HepG2 (cell line): ENCODE measurements around the gene CCDC6. TPM values are rescaled to one million over a fixed set of nuclear protein-coding genes. Genes with fewer than 3 reads are reported as not detected.

Source experiments
- ATAC-seq: fragments of 200-7000 bp; cut with Tn5 transposase; 3 replicates; pipeline ENCODE4 v1.9.1; 2020; ENCODE audit warnings: mild to moderate bottlenecking, moderate library complexity
- BruUV-seq: library from RNA; stranded (reverse); fragments of 400-500 nt; replicated peaks from 2 replicates; lab custom pipeline; 2021; lab: Mats Ljungman, UMichigan
- CTCF ChIA-PET: fragments of 300-600 bp; formaldehyde crosslinking; extraction: SDS; loops from one replicate; lab custom pipeline; 2021; ENCODE audit warnings: low total read pairs, inconsistent platforms, low intra/inter-chr PET ratio; lab: Yijun Ruan, JAX
- POLR2A ChIA-PET: fragments of 350-600 bp; sonication (Branson Sonifier 250); formaldehyde crosslinking; loops from one replicate; lab custom pipeline; 2020; ENCODE audit warnings: antibody characterized with exemption, inconsistent platforms; lab: Yijun Ruan, JAX
- DNase-seq: peaks from one replicate; pipeline ENCODE4 v3.0.0-alpha.2; 2015; ENCODE audit warnings: low spot score
- FAIRE-seq: peaks from 3 replicates; lab custom pipeline; 2011; peaks lifted over from hg19 to GRCh38; lab: Jason Lieb, UNC
- H2AFZ ChIP-seq: one replicate; pipeline ENCODE4 v1.6.1; 2011; ENCODE audit warnings: low read length, inconsistent platforms
- H3K27ac ChIP-seq: fragments of 300-600 bp; 3 replicates; pipeline ENCODE4 v1.8.0; 2011; ENCODE audit warnings: mixed run types, mild to moderate bottlenecking, mixed read lengths, low read length, inconsistent platforms; ENCODE audit not compliant: insufficient read depth; ENCODE audit errors: extremely low read length
- H3K27me3 ChIP-seq, 2 experiments: fragments of 200-600 bp in 1 of 2; 2 replicates in 1 of 2; 3 replicates in 1 of 2; pipeline versions ENCODE4 v1.6.0 to v1.8.0; 2011; ENCODE audit warnings: low read length in 2 of 2, mild to moderate bottlenecking in 2 of 2, moderate library complexity in 2 of 2, inconsistent platforms in 1 of 2; ENCODE audit not compliant: insufficient read depth in 2 of 2, control insufficient read depth in 1 of 2
- H3K36me3 ChIP-seq, 2 experiments: fragments of 200-600 bp in 1 of 2; replicated peaks in 1 of 2; 2 replicates in 1 of 2; 3 replicates in 1 of 2; pipeline versions ENCODE4 v1.5.1 to v1.8.0; 2011; ENCODE audit warnings: low read length in 2 of 2, inconsistent platforms in 1 of 2; ENCODE audit not compliant: insufficient read depth in 2 of 2, control insufficient read depth in 1 of 2
- H3K4me1 ChIP-seq: 2 replicates; pipeline ENCODE4 v1.5.1; 2012; ENCODE audit warnings: low read length, inconsistent platforms; ENCODE audit not compliant: insufficient read depth
- H3K4me2 ChIP-seq: 2 replicates; pipeline ENCODE4 v1.6.0; 2011; ENCODE audit warnings: low read depth, low read length, inconsistent platforms
- H3K4me3 ChIP-seq, 3 experiments: fragments of 200-600 bp in 1 of 3; sonication (generic), shearing (Covaris generic) in 1 of 3; replicated peaks in 1 of 3; 2 replicates each; pipeline ENCODE4 v1.5.1; 2011 to 2016; ENCODE audit warnings: low read length in 3 of 3, inconsistent platforms in 2 of 3, low read depth in 2 of 3, mild to moderate bottlenecking in 2 of 3, control low read depth in 1 of 3, mixed read lengths in 1 of 3; ENCODE audit not compliant: insufficient read depth in 1 of 3
- H3K79me2 ChIP-seq: one replicate; pipeline ENCODE4 v1.6.1; 2011; ENCODE audit warnings: low read length, inconsistent platforms; ENCODE audit not compliant: insufficient read depth
- H3K9ac ChIP-seq: 2 replicates; pipeline ENCODE4 v1.6.0; 2011; ENCODE audit warnings: mild to moderate bottlenecking, low read depth, low read length, inconsistent platforms; ENCODE audit not compliant: insufficient read depth
- H3K9me3 ChIP-seq: 2 replicates; pipeline ENCODE4 v1.5.1; 2012; ENCODE audit warnings: mild to moderate bottlenecking, low read length
- H4K20me1 ChIP-seq: 2 replicates; pipeline ENCODE4 v1.6.0; 2011; ENCODE audit warnings: inconsistent platforms, mild to moderate bottlenecking, low read length, moderate library complexity; ENCODE audit not compliant: insufficient read depth
- ELF3 ChIP-seq: IDR thresholded peaks from 2 replicates; pipeline ENCODE4 v1.6.1; 2016; ENCODE audit warnings: missing genetic modification reagents, missing compliant biosample characterization
- FOXP1 ChIP-seq, 2 experiments: fragments of 450-650 bp in 1 of 2; IDR thresholded peaks; 2 replicates each; pipeline ENCODE4 v1.6.1; 2017 to 2018; ENCODE audit warnings: antibody characterized with exemption in 1 of 2
- HOXA3 ChIP-seq: sonication (generic); formaldehyde crosslinking; IDR thresholded peaks from 2 replicates; pipeline ENCODE4 v1.5.0; 2020; ENCODE audit warnings: missing genetic modification reagents
- KLF13 ChIP-seq: sonication (generic); formaldehyde crosslinking; IDR thresholded peaks from 2 replicates; pipeline ENCODE4 v1.4.0; 2020; ENCODE audit warnings: mild to moderate bottlenecking, missing genetic modification reagents
- RFX3 ChIP-seq: IDR thresholded peaks from 2 replicates; pipeline ENCODE4 v1.6.1; 2016; ENCODE audit warnings: missing biosample characterization, missing genetic modification reagents
- ZFP36L2 ChIP-seq: sonication (generic); formaldehyde crosslinking; IDR thresholded peaks from 2 replicates; pipeline ENCODE4 v1.4.0; 2020; ENCODE audit warnings: missing genetic modification reagents
- ZNF333 ChIP-seq: sonication (generic); formaldehyde crosslinking; IDR thresholded peaks from 2 replicates; pipeline ENCODE4 v1.4.0; 2020; ENCODE audit warnings: mild to moderate bottlenecking, missing genetic modification reagents, borderline replicate concordance
- ZNF562 ChIP-seq: sonication (generic); formaldehyde crosslinking; IDR thresholded peaks from 2 replicates; pipeline ENCODE4 v1.8.0; 2022; ENCODE audit warnings: missing genetic modification reagents, borderline replicate concordance
- ZNF619 ChIP-seq: sonication (generic); formaldehyde crosslinking; IDR thresholded peaks from 2 replicates; pipeline ENCODE4 v1.4.0; 2020; ENCODE audit warnings: mild to moderate bottlenecking, missing genetic modification reagents
- WGBS: methylation state at CpG from one replicate; pipeline ENCODE4 v1.1.6; 2017; ENCODE audit warnings: low lambda C conversion rate; 5-methylcytosine and 5-hydroxymethylcytosine counted together
- in situ Hi-C: cut with HindIII; loops from 2 replicates; pipeline ENCODE4 v1.10.0; 2017; ENCODE audit warnings: low pct_unique_long_range_greater_than_20kb; ENCODE audit not compliant: extremely low pct_ligation_motif_present
- intact Hi-C: fragments of 100-400 bp; cut with micrococcal nuclease; formaldehyde crosslinking; loops from one replicate; pipeline ENCODE4 v1.10.0; 2022; ENCODE audit not compliant: unreplicated experiment
- polyA plus RNA-seq, 8 experiments: library from polyadenylated mRNA; depleted of rRNA in 3 of 8; stranded (reverse) in 7 of 8; unstranded in 1 of 8; fragments of >200 nt; fragmentation: Illumina TruSeq in 4 of 8; extraction: Trizol in 4 of 8; gene quantifications; 2 replicates each; pipeline versions ENCODE4 v1.2.1 to v1.2.3, GENCODE V29; 2011 to 2016; ENCODE audit warnings: low read depth in 4 of 8, missing spikeins in 1 of 8, mixed read lengths in 1 of 8; ENCODE audit not compliant: insufficient read depth in 1 of 8
- total RNA-seq, 5 experiments: library from RNA; depleted of rRNA; stranded (reverse); fragments of >200 nt; fragmentation: Illumina TruSeq; extraction: Trizol; gene quantifications; 2 replicates each; pipeline ENCODE4 v1.2.3, GENCODE V29; 2016; ENCODE audit warnings: low read depth in 1 of 5
- TF ChIP-seq, protein P1 (sequence below): fragments of 450-650 bp; IDR thresholded peaks from 2 replicates; pipeline ENCODE4 v1.6.1; 2016
- TF ChIP-seq, protein P2 (sequence below): sonication (generic); formaldehyde crosslinking; conservative IDR thresholded peaks from 2 replicates; pipeline ENCODE4 v1.4.0; 2020; ENCODE audit warnings: mild to moderate bottlenecking, missing genetic modification reagents, moderate library complexity

Gene CCDC6
- total and polyA plus RNA-seq, 2 of the 13 experiments (the other 11 are each of a cell fraction or from before 2014, with no cell fraction given) = 17.9 to 18.3 TPM

DNA sequence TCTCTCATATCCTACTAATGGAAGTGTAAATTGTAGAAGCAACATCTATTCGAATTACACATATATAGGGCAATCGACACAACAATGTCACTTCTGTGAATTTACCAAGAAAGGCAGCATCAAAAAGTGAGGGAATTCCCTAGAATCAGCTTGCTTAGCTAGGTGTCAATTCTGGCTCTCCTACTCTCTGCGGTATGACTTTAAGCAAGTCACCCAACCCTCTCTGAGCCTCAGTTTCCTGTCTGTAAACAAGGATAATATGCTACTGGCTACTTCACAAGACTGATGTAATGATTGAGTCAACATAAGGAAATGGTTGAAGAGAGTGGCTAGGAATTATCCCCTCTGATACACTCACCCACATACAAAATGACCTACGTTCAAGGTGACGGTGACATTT is 19.4 kb downstream of the CCDC6 start:
- intact Hi-C loops = no loop called here
- Histone ChIP-seq H2AFZ (no peak overlapping the region), H3K4me2 (no peak overlapping the region), H3K4me1 (peaks cover 15% of the 10 kb centered on the region; the same call in 1 of the 2 replicates), H3K79me2 (peaks cover 63% of the 10 kb centered on the region), H3K27me3 (no peaks in the 10 kb centered on the region), H4K20me1 (no peaks in the 10 kb centered on the region), H3K27ac (no peak overlapping the region)
- ChIA-PET POLR2A (interaction anchor here (1.6 kb wide), 1 partner anchor 20 kb away, joined by 3 read pairs; the partner anchor contains the start of gene CCDC6), CTCF (no interaction called here)
- no TSS peak for BruUV-seq
- FAIRE-seq (no peak), ATAC-seq (no peak), DNase-seq (no peak)
- no peak for TF ChIP-seq RFX3 (CRISPR knock-in tag)
- no peak for TF ChIP-seq ZNF333 (CRISPR knock-in tag)
- TF ChIP-seq, protein P1, sequence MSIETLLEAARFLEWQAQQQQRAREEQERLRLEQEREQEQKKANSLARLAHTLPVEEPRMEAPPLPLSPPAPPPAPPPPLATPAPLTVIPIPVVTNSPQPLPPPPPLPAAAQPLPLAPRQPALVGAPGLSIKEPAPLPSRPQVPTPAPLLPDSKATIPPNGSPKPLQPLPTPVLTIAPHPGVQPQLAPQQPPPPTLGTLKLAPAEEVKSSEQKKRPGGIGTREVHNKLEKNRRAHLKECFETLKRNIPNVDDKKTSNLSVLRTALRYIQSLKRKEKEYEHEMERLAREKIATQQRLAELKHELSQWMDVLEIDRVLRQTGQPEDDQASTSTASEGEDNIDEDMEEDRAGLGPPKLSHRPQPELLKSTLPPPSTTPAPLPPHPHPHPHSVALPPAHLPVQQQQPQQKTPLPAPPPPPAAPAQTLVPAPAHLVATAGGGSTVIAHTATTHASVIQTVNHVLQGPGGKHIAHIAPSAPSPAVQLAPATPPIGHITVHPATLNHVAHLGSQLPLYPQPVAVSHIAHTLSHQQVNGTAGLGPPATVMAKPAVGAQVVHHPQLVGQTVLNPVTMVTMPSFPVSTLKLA = no peak
- no peak for TF ChIP-seq HOXA3 (CRISPR knock-in tag)
- TF ChIP-seq ZNF619 (CRISPR knock-in tag) = no peak
- TF ChIP-seq, protein P2, sequence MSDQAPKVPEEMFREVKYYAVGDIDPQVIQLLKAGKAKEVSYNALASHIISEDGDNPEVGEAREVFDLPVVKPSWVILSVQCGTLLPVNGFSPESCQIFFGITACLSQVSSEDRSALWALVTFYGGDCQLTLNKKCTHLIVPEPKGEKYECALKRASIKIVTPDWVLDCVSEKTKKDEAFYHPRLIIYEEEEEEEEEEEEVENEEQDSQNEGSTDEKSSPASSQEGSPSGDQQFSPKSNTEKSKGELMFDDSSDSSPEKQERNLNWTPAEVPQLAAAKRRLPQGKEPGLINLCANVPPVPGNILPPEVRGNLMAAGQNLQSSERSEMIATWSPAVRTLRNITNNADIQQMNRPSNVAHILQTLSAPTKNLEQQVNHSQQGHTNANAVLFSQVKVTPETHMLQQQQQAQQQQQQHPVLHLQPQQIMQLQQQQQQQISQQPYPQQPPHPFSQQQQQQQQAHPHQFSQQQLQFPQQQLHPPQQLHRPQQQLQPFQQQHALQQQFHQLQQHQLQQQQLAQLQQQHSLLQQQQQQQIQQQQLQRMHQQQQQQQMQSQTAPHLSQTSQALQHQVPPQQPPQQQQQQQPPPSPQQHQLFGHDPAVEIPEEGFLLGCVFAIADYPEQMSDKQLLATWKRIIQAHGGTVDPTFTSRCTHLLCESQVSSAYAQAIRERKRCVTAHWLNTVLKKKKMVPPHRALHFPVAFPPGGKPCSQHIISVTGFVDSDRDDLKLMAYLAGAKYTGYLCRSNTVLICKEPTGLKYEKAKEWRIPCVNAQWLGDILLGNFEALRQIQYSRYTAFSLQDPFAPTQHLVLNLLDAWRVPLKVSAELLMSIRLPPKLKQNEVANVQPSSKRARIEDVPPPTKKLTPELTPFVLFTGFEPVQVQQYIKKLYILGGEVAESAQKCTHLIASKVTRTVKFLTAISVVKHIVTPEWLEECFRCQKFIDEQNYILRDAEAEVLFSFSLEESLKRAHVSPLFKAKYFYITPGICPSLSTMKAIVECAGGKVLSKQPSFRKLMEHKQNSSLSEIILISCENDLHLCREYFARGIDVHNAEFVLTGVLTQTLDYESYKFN (CRISPR knock-in tag) = no peak
- no peak for TF ChIP-seq ELF3
- no peak for TF ChIP-seq ZNF562
- no peak for TF ChIP-seq KLF13 (CRISPR knock-in tag)
- TF ChIP-seq FOXP1 (IDR thresholded peaks at IDR 0.05) = no peak
- no peak for TF ChIP-seq FOXP1 (CRISPR knock-in tag; IDR thresholded peaks at IDR 0.05)
- no peak for TF ChIP-seq ZFP36L2
- TF ChIP-seq, all 625 proteins: peak for 0
- Histone ChIP-seq H3K36me3 (peaks cover 1 to 5% of the 10 kb centered on the region in 2 experiments; a peak in 1 of 5 replicates), H3K9ac (no peak overlapping the region), H3K4me3 (no peak overlapping the region), H3K9me3 (no peaks in the 10 kb centered on the region)
- WGBS = 77% methylated on average over 5 of the region's 5 CpGs
- in situ Hi-C loops = no loop called here
